ENCODE results near the gene ABHD2.
A peak's percentile ranks its signal among the peaks of the same experiment; 100 is the strongest.
"Not testable (repeated sequence)": the region's sequence is repeated elsewhere in the genome, so short reads cannot be mapped to it uniquely, and the experiment has no call there.

ABHD2 gene

DNA sequence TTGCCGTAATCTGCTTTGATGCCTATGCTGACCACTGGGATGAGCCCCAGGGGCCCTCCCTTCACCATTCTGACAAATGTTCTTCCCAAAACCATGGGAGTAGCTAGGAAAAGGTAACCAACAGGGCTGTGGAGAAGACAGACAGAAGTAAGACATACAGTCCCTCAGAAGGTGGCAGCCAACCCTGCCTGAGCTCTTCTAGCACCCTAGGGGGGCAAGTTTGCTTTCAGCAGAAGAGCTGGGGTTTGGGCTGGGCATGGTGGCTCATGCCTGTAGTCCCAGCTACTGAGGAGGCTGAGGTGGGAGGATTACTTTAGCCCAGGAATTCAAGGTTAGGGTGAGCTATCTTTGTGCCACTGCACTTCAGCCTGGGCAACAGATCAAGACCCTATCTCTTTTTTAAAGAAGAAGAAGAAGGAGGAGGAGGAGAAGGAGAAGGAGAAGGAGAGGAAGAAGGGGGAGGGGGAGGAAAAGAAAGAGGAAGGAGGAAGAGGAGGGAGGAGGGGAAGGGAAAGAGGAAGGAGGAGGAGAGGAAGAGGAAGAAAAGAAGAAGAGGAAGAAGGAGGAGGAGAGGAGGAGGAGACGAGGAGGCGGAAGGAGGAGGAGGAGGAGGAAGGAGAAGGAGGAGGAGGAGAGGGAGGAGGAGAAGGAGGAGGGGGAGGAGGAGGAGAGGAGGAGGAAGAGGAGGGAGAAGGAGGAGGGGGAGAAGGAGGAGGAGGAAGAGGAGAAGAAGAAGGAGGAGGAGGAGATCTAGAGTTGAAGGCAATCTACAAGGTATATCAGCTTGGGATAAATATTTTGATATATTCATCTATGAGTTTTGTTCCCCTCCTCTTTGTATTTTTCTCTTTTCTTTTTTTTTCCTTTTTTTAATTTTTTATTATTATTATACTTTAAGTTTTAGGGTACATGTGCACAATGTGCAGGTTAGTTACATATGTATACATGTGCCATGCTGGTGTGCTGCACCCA, 44.9 kb upstream of the ABHD2 start (continued):
- no peak for TF ChIP-seq ZNF311 (tag by site-specific recombination; IDR thresholded peaks at IDR 0.05; ENCODE audit: borderline replicate concordance)
- TF ChIP-seq ZNF610 (tag by site-specific recombination; IDR thresholded peaks at IDR 0.05; ENCODE audit: borderline replicate concordance), result no peak
- no peak for TF ChIP-seq ZSCAN23 (tag by site-specific recombination; IDR thresholded peaks at IDR 0.05)
- TF ChIP-seq, protein P1, sequence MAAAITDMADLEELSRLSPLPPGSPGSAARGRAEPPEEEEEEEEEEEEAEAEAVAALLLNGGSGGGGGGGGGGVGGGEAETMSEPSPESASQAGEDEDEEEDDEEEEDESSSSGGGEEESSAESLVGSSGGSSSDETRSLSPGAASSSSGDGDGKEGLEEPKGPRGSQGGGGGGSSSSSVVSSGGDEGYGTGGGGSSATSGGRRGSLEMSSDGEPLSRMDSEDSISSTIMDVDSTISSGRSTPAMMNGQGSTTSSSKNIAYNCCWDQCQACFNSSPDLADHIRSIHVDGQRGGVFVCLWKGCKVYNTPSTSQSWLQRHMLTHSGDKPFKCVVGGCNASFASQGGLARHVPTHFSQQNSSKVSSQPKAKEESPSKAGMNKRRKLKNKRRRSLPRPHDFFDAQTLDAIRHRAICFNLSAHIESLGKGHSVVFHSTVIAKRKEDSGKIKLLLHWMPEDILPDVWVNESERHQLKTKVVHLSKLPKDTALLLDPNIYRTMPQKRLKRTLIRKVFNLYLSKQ (tag by site-specific recombination; IDR thresholded peaks at IDR 0.05; ENCODE audit: borderline replicate concordance), result no peak
- TF ChIP-seq ZNF776 (tag by site-specific recombination; IDR thresholded peaks at IDR 0.05; ENCODE audit: borderline replicate concordance), result no peak
- TF ChIP-seq ZNF114 (tag by site-specific recombination; IDR thresholded peaks at IDR 0.05), result 0 out of 2 replicates have a peak, but pooled peaks have one; percentile 56
- TF ChIP-seq ZNF239 (tag by site-specific recombination; IDR thresholded peaks at IDR 0.05), result no peak
- no peak for TF ChIP-seq ZNF2 (tag by site-specific recombination; IDR thresholded peaks at IDR 0.05)

DNA sequence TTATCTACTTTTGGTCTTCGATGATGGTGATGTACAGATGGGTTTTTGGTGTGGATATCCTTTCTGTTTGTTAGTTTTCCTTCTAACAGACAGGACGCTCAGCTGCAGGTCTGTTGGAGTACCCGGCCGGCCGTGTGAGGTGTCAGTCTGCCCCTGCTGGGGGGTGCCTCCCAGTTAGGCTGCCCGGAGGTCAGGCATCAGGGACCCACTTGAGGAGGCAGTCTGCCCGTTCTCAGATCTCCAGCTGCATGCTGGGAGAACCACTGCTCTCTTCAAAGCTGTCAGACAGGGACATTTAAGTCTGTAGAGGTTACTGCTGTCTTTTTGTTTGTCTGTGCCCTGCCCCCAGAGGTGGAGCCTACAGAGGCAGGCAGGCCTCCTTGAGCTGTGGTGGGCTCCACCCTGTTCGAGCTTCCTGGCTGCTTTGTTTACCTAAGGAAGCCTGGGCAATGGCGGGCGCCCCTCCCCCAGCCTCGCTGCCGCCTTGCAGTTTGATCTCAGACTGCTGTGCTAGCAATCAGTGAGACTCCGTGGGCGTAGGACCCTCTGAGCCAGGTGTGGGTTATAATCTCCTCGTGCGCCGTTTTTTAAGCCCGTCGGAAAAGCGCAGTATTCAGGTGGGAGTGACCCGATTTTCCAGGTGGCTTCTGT, 39.1 kb upstream of the ABHD2 start:
- CTCF ChIA-PET, result interaction anchor here (1.8 kb wide), 1 partner anchor 8 kb away, joined by 6 read pairs; no protein-coding TSS in a partner anchor
- H3K4me3 ChIP-seq (ENCODE audit: low read depth, low read length); POLR2A ChIA-PET; H3K9me3 ChIP-seq (ENCODE audit: control insufficient read depth, insufficient read depth, low read depth, low read length); H3K4me1 ChIP-seq (ENCODE audit: control insufficient read depth, insufficient read depth, low read length); H3K27ac ChIP-seq (ENCODE audit: extremely low read depth, low read depth, low read length); H3K36me3 ChIP-seq (ENCODE audit: control insufficient read depth in 2 of 2, insufficient read depth in 1 of 2, low read length in 2 of 2): not testable (repeated sequence)
- peak; percentile 33; the same call in 1 of the 2 replicates for TF ChIP-seq ZIC2 (tag by site-specific recombination; IDR thresholded peaks at IDR 0.05)
- peak; percentile 58; the same call in 1 of the 2 replicates for TF ChIP-seq GLIS1 (tag by site-specific recombination; IDR thresholded peaks at IDR 0.05)
- 0 out of 2 replicates have a peak, but pooled peaks have one; percentile 34 for TF ChIP-seq FEZF1 (tag by site-specific recombination; IDR thresholded peaks at IDR 0.05)

DNA sequence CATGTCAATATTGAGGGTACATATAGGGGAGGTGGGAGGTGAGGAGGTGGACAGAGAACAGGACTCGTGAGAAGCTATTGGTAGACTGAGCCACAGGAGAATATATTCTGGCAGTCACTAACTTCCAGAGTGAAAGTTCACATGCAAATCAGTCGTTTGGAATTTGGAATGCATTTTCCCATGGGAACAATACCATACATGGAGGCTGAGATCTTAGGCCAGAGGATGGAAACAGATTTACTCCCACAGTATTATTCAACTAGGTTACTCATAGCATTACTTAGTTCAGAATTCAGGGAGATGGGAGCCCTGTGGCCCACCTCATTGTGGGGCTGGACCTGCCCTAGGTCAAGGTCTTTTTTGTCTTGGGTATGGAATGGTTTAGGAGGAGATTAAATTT, 36.4 kb upstream of the ABHD2 start:
- Histone ChIP-seq H3K36me3 (ENCODE audit: control insufficient read depth in 2 of 2, insufficient read depth in 1 of 2, low read length in 2 of 2) (no peaks in the 10 kb centered on the region), H3K4me1 (ENCODE audit: control insufficient read depth, insufficient read depth, low read length) (no peaks in the 10 kb centered on the region), H3K27ac (ENCODE audit: extremely low read depth, low read depth, low read length) (no peak overlapping the region), H3K4me3 (ENCODE audit: low read depth, low read length) (no peak overlapping the region), H3K9me3 (ENCODE audit: control insufficient read depth, insufficient read depth, low read depth, low read length) (no peaks in the 10 kb centered on the region)
- ChIA-PET POLR2A (no interaction called here), CTCF (interaction anchor here (0.8 to 16.5 kb wide), 5 partner anchors 11 to 155 kb away, joined by 3 to 480 read pairs (median 9); no protein-coding TSS in a partner anchor)
- TF ChIP-seq ZNF433 (tag by site-specific recombination; IDR thresholded peaks at IDR 0.05; ENCODE audit: low read depth) (no peak), ZNF335 (tag by site-specific recombination; conservative IDR thresholded peaks at IDR 0.05) (no peak), OVOL3 (tag by site-specific recombination; IDR thresholded peaks at IDR 0.05) (no peak), ZNF785 (tag by site-specific recombination; IDR thresholded peaks at IDR 0.05) (no peak), ZNF324 (tag by site-specific recombination; IDR thresholded peaks at IDR 0.05) (no peak), ZNF521 (tag by site-specific recombination; IDR thresholded peaks at IDR 0.05) (no peak), IKZF3 (tag by site-specific recombination; IDR thresholded peaks at IDR 0.05) (no peak), PRDM1 (tag by site-specific recombination; IDR thresholded peaks at IDR 0.05) (no peak), ZNF416 (tag by site-specific recombination; IDR thresholded peaks at IDR 0.05) (no peak), GLIS2 (tag by site-specific recombination; IDR thresholded peaks at IDR 0.05) (no peak)
- TF ChIP-seq, protein P2, sequence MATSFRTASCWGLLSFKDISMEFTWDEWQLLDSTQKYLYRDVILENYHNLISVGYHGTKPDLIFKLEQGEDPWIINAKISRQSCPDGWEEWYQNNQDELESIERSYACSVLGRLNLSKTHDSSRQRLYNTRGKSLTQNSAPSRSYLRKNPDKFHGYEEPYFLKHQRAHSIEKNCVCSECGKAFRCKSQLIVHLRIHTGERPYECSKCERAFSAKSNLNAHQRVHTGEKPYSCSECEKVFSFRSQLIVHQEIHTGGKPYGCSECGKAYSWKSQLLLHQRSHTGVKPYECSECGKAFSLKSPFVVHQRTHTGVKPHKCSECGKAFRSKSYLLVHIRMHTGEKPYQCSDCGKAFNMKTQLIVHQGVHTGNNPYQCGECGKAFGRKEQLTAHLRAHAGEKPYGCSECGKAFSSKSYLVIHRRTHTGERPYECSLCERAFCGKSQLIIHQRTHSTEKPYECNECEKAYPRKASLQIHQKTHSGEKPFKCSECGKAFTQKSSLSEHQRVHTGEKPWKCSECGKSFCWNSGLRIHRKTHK (tag by site-specific recombination; IDR thresholded peaks at IDR 0.05), result no peak
- TF ChIP-seq, protein P3, sequence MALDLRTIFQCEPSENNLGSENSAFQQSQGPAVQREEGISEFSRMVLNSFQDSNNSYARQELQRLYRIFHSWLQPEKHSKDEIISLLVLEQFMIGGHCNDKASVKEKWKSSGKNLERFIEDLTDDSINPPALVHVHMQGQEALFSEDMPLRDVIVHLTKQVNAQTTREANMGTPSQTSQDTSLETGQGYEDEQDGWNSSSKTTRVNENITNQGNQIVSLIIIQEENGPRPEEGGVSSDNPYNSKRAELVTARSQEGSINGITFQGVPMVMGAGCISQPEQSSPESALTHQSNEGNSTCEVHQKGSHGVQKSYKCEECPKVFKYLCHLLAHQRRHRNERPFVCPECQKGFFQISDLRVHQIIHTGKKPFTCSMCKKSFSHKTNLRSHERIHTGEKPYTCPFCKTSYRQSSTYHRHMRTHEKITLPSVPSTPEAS (tag by site-specific recombination; IDR thresholded peaks at IDR 0.05), result no peak
- TF ChIP-seq, protein P4, sequence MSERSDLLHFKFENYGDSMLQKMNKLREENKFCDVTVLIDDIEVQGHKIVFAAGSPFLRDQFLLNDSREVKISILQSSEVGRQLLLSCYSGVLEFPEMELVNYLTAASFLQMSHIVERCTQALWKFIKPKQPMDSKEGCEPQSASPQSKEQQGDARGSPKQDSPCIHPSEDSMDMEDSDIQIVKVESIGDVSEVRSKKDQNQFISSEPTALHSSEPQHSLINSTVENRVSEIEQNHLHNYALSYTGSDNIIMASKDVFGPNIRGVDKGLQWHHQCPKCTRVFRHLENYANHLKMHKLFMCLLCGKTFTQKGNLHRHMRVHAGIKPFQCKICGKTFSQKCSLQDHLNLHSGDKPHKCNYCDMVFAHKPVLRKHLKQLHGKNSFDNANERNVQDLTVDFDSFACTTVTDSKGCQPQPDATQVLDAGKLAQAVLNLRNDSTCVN (tag by site-specific recombination; optimal IDR thresholded peaks at IDR 0.05), result no peak
- TF ChIP-seq, protein P5, sequence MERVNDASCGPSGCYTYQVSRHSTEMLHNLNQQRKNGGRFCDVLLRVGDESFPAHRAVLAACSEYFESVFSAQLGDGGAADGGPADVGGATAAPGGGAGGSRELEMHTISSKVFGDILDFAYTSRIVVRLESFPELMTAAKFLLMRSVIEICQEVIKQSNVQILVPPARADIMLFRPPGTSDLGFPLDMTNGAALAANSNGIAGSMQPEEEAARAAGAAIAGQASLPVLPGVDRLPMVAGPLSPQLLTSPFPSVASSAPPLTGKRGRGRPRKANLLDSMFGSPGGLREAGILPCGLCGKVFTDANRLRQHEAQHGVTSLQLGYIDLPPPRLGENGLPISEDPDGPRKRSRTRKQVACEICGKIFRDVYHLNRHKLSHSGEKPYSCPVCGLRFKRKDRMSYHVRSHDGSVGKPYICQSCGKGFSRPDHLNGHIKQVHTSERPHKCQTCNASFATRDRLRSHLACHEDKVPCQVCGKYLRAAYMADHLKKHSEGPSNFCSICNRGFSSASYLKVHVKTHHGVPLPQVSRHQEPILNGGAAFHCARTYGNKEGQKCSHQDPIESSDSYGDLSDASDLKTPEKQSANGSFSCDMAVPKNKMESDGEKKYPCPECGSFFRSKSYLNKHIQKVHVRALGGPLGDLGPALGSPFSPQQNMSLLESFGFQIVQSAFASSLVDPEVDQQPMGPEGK (tag by site-specific recombination; IDR thresholded peaks at IDR 0.05), result no peak

All from HEK293 (cell line).